Activated CD4-positive, alpha-beta T cell treated with anti-CD3 and anti-CD28 coated beads, Interleukin-10, Interleukin-2, amounts not matched to agents 100 ng/mL and 50 ng/mL, durations not matched to agents 16 hours and 8 hours (primary cell): ENCODE results near the gene EEF2K.
A peak's percentile ranks its signal among the peaks of the same experiment; 100 is the strongest.

ENCODE experiments used
- DNase-seq: peaks from one replicate; pipeline ENCODE4 v3.0.0-alpha.2; 2020

EEF2K gene

GRCh38 chr16:22321340-22322001 is 115.4 kb downstream of the EEF2K start:
- DNase-seq = peak; percentile 71

GRCh38 chr16:22322021-22322471 is 116.0 kb downstream of the EEF2K start:
- DNase-seq = no peak

GRCh38 chr16:22322741-22323140 is 116.7 kb downstream of the EEF2K start:
- DNase-seq = no peak

- no peak for DNase-seq
These were observed 117.3 kb downstream of the EEF2K start for GRCh38 chr16:22323173-22323958.

- DNase-seq = no peak
These were observed 118.1 kb downstream of the EEF2K start for GRCh38 chr16:22323959-22324786.

- no peak for DNase-seq
These were observed 118.9 kb downstream of the EEF2K start for GRCh38 chr16:22324787-22325597.

GRCh38 chr16:22325598-22326368 is 119.7 kb downstream of the EEF2K start:
- no peak for DNase-seq

GRCh38 chr16:22326369-22326652 is 120.2 kb downstream of the EEF2K start:
- no peak for DNase-seq

- DNase-seq = no peak
These were observed 120.8 kb downstream of the EEF2K start for GRCh38 chr16:22326771-22327445.

- DNase-seq = no peak
These were observed 121.3 kb downstream of the EEF2K start for GRCh38 chr16:22327446-22327775.

GRCh38 chr16:22328081-22328725 is 122.1 kb downstream of the EEF2K start:
- DNase-seq = no peak

- DNase-seq = no peak
These were observed 123.2 kb downstream of the EEF2K start for GRCh38 chr16:22329199-22329695.

- DNase-seq = no peak
These were observed 124.2 kb downstream of the EEF2K start for GRCh38 chr16:22330326-22330725.

GRCh38 chr16:22333457-22333994 is 127.4 kb downstream of the EEF2K start:
- no peak for DNase-seq

- DNase-seq = no peak
These were observed 129.7 kb downstream of the EEF2K start for GRCh38 chr16:22335668-22336246.

GRCh38 chr16:22336581-22336980 is 130.5 kb downstream of the EEF2K start:
- DNase-seq = no peak

GRCh38 chr16:22337045-22337444 is 131.0 kb downstream of the EEF2K start:
- no peak for DNase-seq

GRCh38 chr16:22337849-22338635 is 132.0 kb downstream of the EEF2K start:
- DNase-seq = no peak
